Vagina (tissue), 2 donors: ENCODE measurements around the gene TMC1. TPM values are rescaled to one million over a fixed set of nuclear protein-coding genes. Genes with fewer than 3 reads are reported as not detected.

Source experiments
- DNase-seq, 2 donors: peaks; one replicate each; pipeline ENCODE4 v3.0.0-alpha.2; 2017; ENCODE audit errors: extremely low spot score in 2 of 2
- H3K27ac ChIP-seq: fragments of 200-600 bp; sonication (generic); one replicate; pipeline ENCODE4 v1.5.1; 2019
- H3K27me3 ChIP-seq: fragments of 200-600 bp; sonication (generic); one replicate; pipeline ENCODE4 v1.5.1; 2019
- H3K36me3 ChIP-seq, 2 donors: fragments of 200-600 bp; sonication (generic); one replicate each; pipeline ENCODE4 v1.5.1; 2017 to 2019
- H3K4me1 ChIP-seq: fragments of 200-600 bp; sonication (generic); one replicate; pipeline ENCODE4 v1.5.1; 2019
- H3K4me3 ChIP-seq, 2 donors: fragments of 200-600 bp; sonication (generic); 1 replicate in 1 of 2; 2 replicates in 1 of 2; pipeline ENCODE4 v1.5.1; 2016 to 2019
- H3K9me3 ChIP-seq: fragments of 200-600 bp; sonication (generic); one replicate; pipeline ENCODE4 v1.5.1; 2019
- POLR2A ChIP-seq, 2 donors: fragments of 450-650 bp; IDR thresholded peaks; one replicate each; pipeline ENCODE4 v1.6.1; 2017; ENCODE audit warnings: antibody characterized with exemption in 2 of 2, mild to moderate bottlenecking in 2 of 2, moderate library complexity in 2 of 2
- POLR2AphosphoS5 ChIP-seq, 2 donors: sonication (generic); formaldehyde crosslinking; IDR thresholded peaks; one replicate each; pipeline ENCODE4 v1.9.0; 2017; ENCODE audit warnings: antibody characterized with exemption in 2 of 2, mild to moderate bottlenecking in 2 of 2, low read depth in 1 of 2; ENCODE audit not compliant: insufficient read depth in 1 of 2
- intact Hi-C: fragments of 100-400 bp; cut with DNase I; formaldehyde crosslinking; loops from one replicate; pipeline ENCODE4 v1.15.1; 2023
- total RNA-seq: library from RNA; depleted of rRNA; stranded (reverse); fragments of >200 nt; gene quantifications from one replicate; pipeline ENCODE4 v1.2.3, GENCODE V29; 2016
- TF ChIP-seq, protein P1 (sequence below), 3 experiments: fragments of 450-650 bp in 2 of 3; fragments of 200-600 bp in 1 of 3; sonication (generic) in 1 of 3; IDR thresholded peaks; one replicate each; pipeline ENCODE4 v1.5.1; 2017 to 2019; ENCODE audit warnings: antibody characterized with exemption in 3 of 3, mild to moderate bottlenecking in 2 of 3, moderate library complexity in 2 of 3

TMC1 gene
- total RNA-seq, 1 donor from 2014 or later = not detected

- TF ChIP-seq, protein P1, sequence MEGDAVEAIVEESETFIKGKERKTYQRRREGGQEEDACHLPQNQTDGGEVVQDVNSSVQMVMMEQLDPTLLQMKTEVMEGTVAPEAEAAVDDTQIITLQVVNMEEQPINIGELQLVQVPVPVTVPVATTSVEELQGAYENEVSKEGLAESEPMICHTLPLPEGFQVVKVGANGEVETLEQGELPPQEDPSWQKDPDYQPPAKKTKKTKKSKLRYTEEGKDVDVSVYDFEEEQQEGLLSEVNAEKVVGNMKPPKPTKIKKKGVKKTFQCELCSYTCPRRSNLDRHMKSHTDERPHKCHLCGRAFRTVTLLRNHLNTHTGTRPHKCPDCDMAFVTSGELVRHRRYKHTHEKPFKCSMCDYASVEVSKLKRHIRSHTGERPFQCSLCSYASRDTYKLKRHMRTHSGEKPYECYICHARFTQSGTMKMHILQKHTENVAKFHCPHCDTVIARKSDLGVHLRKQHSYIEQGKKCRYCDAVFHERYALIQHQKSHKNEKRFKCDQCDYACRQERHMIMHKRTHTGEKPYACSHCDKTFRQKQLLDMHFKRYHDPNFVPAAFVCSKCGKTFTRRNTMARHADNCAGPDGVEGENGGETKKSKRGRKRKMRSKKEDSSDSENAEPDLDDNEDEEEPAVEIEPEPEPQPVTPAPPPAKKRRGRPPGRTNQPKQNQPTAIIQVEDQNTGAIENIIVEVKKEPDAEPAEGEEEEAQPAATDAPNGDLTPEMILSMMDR (IDR thresholded peaks at IDR 0.05) = no peak
- TF ChIP-seq POLR2A (IDR thresholded peaks at IDR 0.05) (no peak), POLR2AphosphoS5 (IDR thresholded peaks at IDR 0.05; ENCODE audit: insufficient read depth in 1 of 2, low read depth in 1 of 2) (no peak)
- Histone ChIP-seq H3K4me1 (peaks cover 7% of the 10 kb centered on the region), H3K4me3 (no peak overlapping the region), H3K27me3 (no peaks in the 10 kb centered on the region), H3K36me3 (no peaks in the 10 kb centered on the region), H3K9me3 (no peaks in the 10 kb centered on the region), H3K27ac (no peak overlapping the region)
- no peak for DNase-seq
- intact Hi-C loops = no loop called here
These were observed 13.5 kb downstream of the TMC1 start for GRCh38 chr9:72534931-72535330.

DNA sequence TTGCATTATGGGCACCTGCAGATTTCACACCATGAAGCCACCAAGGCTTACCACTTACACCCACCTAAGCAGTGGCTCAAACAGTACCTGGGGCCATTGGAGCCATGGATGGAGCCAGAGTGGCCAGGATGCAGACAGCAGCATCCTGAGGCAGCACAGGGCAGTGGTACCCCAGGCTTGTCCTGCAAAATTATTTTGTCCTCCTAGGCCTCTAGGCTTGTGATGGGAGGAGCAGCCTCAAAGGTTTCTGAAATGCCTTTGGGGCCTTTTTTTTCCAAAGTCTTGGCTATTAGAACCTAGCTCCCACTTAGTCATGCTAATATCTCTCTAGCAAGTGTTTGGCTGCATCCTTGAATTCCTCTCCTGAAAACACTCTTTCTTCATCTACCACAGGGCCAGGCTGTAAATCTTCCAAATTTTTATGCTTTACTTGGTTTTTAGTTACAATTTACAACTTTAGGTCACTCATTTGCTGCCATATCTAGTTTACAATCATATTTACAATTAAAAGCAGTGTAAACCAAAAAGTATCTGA, 15.7 kb downstream of the TMC1 start:
- Histone ChIP-seq H3K27me3 (no peaks in the 10 kb centered on the region), H3K4me3 (no peak overlapping the region), H3K9me3 (no peaks in the 10 kb centered on the region), H3K4me1 (peaks cover 7% of the 10 kb centered on the region), H3K27ac (no peak overlapping the region), H3K36me3 (no peaks in the 10 kb centered on the region)
- no peak for DNase-seq
- intact Hi-C loops = no loop called here
- TF ChIP-seq, protein P1 (IDR thresholded peaks at IDR 0.05) = no peak
- TF ChIP-seq POLR2AphosphoS5 (IDR thresholded peaks at IDR 0.05; ENCODE audit: insufficient read depth in 1 of 2, low read depth in 1 of 2) (no peak), POLR2A (IDR thresholded peaks at IDR 0.05) (no peak)

DNA sequence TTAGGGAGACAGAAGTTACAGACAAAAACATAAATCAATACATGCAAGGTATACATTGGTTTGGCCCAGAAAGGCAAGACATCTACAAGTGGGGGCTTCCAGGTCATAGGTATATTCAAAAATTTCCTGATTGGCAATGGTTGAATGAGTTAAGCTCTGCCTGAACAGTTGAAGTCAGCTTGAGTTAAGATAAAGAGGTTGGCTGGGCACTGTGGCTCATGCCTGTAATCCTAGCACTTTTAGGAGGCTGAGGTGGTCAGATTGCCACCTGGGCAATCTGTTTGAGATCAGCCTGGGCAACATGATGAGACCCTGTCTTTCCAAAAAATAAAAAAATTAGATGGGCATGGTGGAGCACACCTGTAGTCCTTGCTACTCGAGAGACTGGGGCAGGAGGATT, 16.3 kb downstream of the TMC1 start:
- peaks cover 6% of the 10 kb centered on the region for H3K4me1 ChIP-seq
- no peak overlapping the region for H3K4me3 ChIP-seq
- TF ChIP-seq, protein P1 (IDR thresholded peaks at IDR 0.05) = no peak
- H3K27ac ChIP-seq = no peak overlapping the region
- no peaks in the 10 kb centered on the region for H3K9me3 ChIP-seq
- H3K27me3 ChIP-seq = no peaks in the 10 kb centered on the region
- no peak for DNase-seq
- intact Hi-C loops = no loop called here
- H3K36me3 ChIP-seq = no peaks in the 10 kb centered on the region

GRCh38 chr9:72538921-72539702, 17.7 kb downstream of the TMC1 start:
- H3K4me3 ChIP-seq = no peak overlapping the region
- H3K27me3 ChIP-seq = no peaks in the 10 kb centered on the region
- intact Hi-C loops = no loop called here
- TF ChIP-seq, protein P1 (IDR thresholded peaks at IDR 0.05) = no peak
- TF ChIP-seq POLR2A (IDR thresholded peaks at IDR 0.05) = no peak
- no peak for TF ChIP-seq POLR2AphosphoS5 (IDR thresholded peaks at IDR 0.05; ENCODE audit: insufficient read depth in 1 of 2, low read depth in 1 of 2)
- H3K9me3 ChIP-seq = no peaks in the 10 kb centered on the region
- no peak for DNase-seq
- no peak overlapping the region for H3K27ac ChIP-seq
- H3K36me3 ChIP-seq = no peaks in the 10 kb centered on the region
- no peaks in the 10 kb centered on the region for H3K4me1 ChIP-seq

DNA sequence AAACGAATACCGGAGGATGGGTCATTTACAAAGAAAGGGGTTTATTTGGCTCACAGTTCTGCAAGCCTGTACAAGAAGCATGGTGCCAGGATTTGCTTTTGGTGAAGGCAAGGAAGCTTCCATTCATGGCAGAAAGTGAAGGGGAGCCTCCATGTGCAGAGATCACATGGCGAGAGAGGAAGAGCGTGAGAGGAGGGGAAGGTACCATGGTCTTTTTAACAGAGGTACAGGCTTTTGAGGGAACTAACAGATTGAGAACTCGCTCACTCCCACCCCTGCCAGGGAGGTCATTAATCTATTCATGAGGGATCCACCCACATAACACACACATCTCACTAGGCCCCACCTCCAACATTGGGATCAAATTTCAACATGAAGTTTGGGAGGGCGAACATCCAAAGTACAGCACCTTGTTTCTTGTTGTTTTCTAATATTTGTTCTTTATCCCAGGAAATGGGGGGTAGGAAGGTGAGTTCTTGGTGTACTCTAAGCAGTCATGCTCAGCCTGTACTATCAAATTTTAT, 18.5 kb downstream of the TMC1 start:
- H3K9me3 ChIP-seq = no peaks in the 10 kb centered on the region
- intact Hi-C loops = no loop called here
- no peaks in the 10 kb centered on the region for H3K27me3 ChIP-seq
- TF ChIP-seq POLR2AphosphoS5 (IDR thresholded peaks at IDR 0.05; ENCODE audit: insufficient read depth in 1 of 2, low read depth in 1 of 2) (no peak), POLR2A (IDR thresholded peaks at IDR 0.05) (no peak)
- TF ChIP-seq, protein P1 (IDR thresholded peaks at IDR 0.05) = no peak
- H3K4me3 ChIP-seq = no peak overlapping the region
- H3K4me1 ChIP-seq = no peaks in the 10 kb centered on the region
- no peak overlapping the region for H3K27ac ChIP-seq
- DNase-seq = no peak
- no peaks in the 10 kb centered on the region for H3K36me3 ChIP-seq
